Stomach (tissue), 4 donors: ENCODE measurements around the gene POLR1B.

Experiments
- CTCF ChIP-seq, 7 experiments: fragments of 450-650 bp in 4 of 7; fragments of 200-600 bp in 3 of 7; sonication (generic) in 3 of 7; IDR thresholded peaks; one replicate each; pipeline ENCODE4 v1.5.1; 2016 to 2019; ENCODE audit warnings: antibody characterized with exemption in 7 of 7, control low read depth in 2 of 7, mild to moderate bottlenecking in 1 of 7
- EP300 ChIP-seq: sonication (generic); formaldehyde crosslinking; IDR thresholded peaks from one replicate; pipeline ENCODE4 v1.6.1; 2017; ENCODE audit warnings: antibody characterized with exemption
- POLR2A ChIP-seq, 4 donors: fragments of 450-650 bp; IDR thresholded peaks; one replicate each; pipeline ENCODE4 v1.6.1; 2016; ENCODE audit warnings: antibody characterized with exemption in 4 of 4, control low read depth in 2 of 4, mild to moderate bottlenecking in 1 of 4, moderate library complexity in 1 of 4
- POLR2AphosphoS5 ChIP-seq, 3 donors: sonication (generic); formaldehyde crosslinking; IDR thresholded peaks; one replicate each; pipeline ENCODE4 v1.6.1; 2016; ENCODE audit warnings: antibody characterized with exemption in 3 of 3

GRCh38 chr2:112542984-112543661 lies 858 bp downstream of the POLR1B start:
- no peak for TF ChIP-seq CTCF (IDR thresholded peaks at IDR 0.05)
- TF ChIP-seq POLR2AphosphoS5 (IDR thresholded peaks at IDR 0.05) = no peak
- no peak for TF ChIP-seq POLR2A (IDR thresholded peaks at IDR 0.05)
- no peak for TF ChIP-seq EP300
